Tibial artery (tissue), 4 donors: ENCODE data around the gene BTNL8.

ENCODE experiments used
- DNase-seq, 2 donors: peaks; one replicate each; pipeline ENCODE4 v3.0.0-alpha.2; 2019
- H3K27ac ChIP-seq, 2 donors: fragments of 200-600 bp; sonication (generic) in 1 of 2; 1 replicate in 1 of 2; 2 replicates in 1 of 2; pipeline ENCODE4 v1.5.1; 2018 to 2019; ENCODE audit warnings: mild to moderate bottlenecking in 1 of 2
- H3K27me3 ChIP-seq, 2 donors: fragments of 200-600 bp; sonication (generic) in 1 of 2; one replicate each; pipeline versions ENCODE4 v1.5.1 to v1.6.0; 2016 to 2019
- H3K36me3 ChIP-seq, 3 donors: fragments of 200-600 bp; sonication (generic) in 2 of 3; one replicate each; pipeline ENCODE4 v1.5.1; 2016 to 2019; ENCODE audit warnings: mild to moderate bottlenecking in 2 of 3
- H3K4me1 ChIP-seq, 4 donors: fragments of 200-600 bp; sonication (generic) in 2 of 4; 1 replicate in 3 of 4; 2 replicates in 1 of 4; pipeline ENCODE4 v1.5.1; 2016 to 2019
- H3K4me3 ChIP-seq, 2 donors: fragments of 200-600 bp; sonication (generic) in 1 of 2; 1 replicate in 1 of 2; 2 replicates in 1 of 2; pipeline ENCODE4 v1.5.1; 2018 to 2019; ENCODE audit warnings: mild to moderate bottlenecking in 2 of 2
- H3K9me3 ChIP-seq, 3 donors: fragments of 200-600 bp; sonication (generic) in 1 of 3; one replicate each; pipeline ENCODE4 v1.5.1; 2016 to 2019
- intact Hi-C: fragments of 100-400 bp; cut with DNase I; formaldehyde crosslinking; loops from one replicate; pipeline ENCODE4 v1.15.0; 2023; ENCODE audit warnings: low total_unique reads
- TF ChIP-seq, protein P1 (sequence below), 2 experiments: fragments of 200-600 bp in 1 of 2; fragments of 450-650 bp in 1 of 2; IDR thresholded peaks; one replicate each; pipeline ENCODE4 v1.5.1; 2017 to 2019; ENCODE audit warnings: antibody characterized with exemption in 2 of 2, mild to moderate bottlenecking in 1 of 2, moderate library complexity in 1 of 2

BTNL8 gene

DNA sequence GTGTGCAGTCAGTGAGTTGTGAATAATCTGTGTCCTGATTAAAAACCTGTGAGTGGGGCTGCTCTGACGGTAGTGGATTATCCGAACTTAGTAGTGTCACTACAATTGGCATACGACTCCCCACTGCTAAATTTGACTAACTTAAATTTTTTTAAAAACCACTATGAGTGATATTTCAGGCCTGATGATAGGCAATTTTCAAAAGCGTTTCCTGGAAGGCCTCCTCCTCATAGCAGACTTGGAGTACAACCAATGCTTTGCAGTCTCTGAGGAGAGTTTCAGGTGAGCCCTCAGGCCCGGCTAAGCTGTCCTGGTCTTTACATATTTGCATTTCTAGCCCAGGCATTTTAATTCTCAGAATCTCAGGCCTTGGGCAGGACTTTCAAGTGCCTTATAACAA, 10.8 kb downstream of the BTNL8 start:
- Histone ChIP-seq H3K9me3 (no peaks in the 10 kb centered on the region), H3K4me1 (no peaks in the 10 kb centered on the region), H3K36me3 (no peaks in the 10 kb centered on the region), H3K27ac (no peak overlapping the region), H3K4me3 (no peak overlapping the region), H3K27me3 (no peaks in the 10 kb centered on the region)
- no peak for DNase-seq
- intact Hi-C loops, result no loop called here
- TF ChIP-seq, protein P1, sequence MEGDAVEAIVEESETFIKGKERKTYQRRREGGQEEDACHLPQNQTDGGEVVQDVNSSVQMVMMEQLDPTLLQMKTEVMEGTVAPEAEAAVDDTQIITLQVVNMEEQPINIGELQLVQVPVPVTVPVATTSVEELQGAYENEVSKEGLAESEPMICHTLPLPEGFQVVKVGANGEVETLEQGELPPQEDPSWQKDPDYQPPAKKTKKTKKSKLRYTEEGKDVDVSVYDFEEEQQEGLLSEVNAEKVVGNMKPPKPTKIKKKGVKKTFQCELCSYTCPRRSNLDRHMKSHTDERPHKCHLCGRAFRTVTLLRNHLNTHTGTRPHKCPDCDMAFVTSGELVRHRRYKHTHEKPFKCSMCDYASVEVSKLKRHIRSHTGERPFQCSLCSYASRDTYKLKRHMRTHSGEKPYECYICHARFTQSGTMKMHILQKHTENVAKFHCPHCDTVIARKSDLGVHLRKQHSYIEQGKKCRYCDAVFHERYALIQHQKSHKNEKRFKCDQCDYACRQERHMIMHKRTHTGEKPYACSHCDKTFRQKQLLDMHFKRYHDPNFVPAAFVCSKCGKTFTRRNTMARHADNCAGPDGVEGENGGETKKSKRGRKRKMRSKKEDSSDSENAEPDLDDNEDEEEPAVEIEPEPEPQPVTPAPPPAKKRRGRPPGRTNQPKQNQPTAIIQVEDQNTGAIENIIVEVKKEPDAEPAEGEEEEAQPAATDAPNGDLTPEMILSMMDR (IDR thresholded peaks at IDR 0.05), result no peak

DNA sequence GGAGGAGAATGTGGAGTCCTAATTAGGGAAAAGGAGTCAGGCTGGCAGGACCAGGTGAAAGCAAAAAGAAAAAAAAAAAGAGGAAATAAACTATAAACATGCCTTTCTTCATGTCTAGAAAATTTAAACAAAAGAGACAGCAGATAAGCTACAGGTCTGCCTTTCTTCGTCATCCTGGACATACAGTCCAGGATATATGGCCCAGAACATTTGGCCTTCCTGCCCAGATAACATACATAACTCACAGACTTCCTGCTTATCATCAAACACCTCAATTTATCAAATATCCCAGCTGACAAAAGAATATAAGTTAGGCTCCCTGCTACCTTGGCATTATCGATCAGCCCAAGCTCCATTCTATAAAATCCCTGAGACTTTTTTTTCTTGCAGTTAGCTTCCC, 11.2 kb downstream of the BTNL8 start:
- intact Hi-C loops, result no loop called here
- no peaks in the 10 kb centered on the region for H3K9me3 ChIP-seq
- TF ChIP-seq, protein P1 (IDR thresholded peaks at IDR 0.05), result no peak
- H3K27ac ChIP-seq, result no peak overlapping the region
- no peaks in the 10 kb centered on the region for H3K27me3 ChIP-seq
- no peak overlapping the region for H3K4me3 ChIP-seq
- no peaks in the 10 kb centered on the region for H3K36me3 ChIP-seq
- no peaks in the 10 kb centered on the region for H3K4me1 ChIP-seq
- DNase-seq, result no peak

DNA sequence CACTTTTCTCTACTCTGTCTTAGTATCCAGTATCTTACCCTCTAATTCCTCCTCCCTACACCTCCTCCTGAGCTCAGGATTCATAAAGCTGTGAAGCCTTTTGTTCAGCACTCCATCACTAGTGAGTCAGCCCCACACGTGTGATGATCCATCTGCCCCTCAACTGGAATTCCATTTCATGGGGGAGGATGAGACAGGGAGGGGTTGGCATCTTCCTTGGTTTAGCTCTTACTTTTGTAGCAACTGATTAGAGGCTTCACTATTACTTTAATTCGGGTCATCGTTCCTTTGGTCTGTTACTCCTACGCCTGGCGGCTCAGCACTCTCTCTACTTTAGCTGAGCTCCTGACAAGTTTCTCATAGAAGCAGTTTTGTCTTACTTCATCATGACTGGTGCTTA, 11.8 kb downstream of the BTNL8 start:
- intact Hi-C loops, result no loop called here
- Histone ChIP-seq H3K4me3 (no peak overlapping the region), H3K27ac (no peak overlapping the region), H3K27me3 (no peaks in the 10 kb centered on the region), H3K4me1 (no peaks in the 10 kb centered on the region), H3K36me3 (no peaks in the 10 kb centered on the region), H3K9me3 (no peaks in the 10 kb centered on the region)
- TF ChIP-seq, protein P1 (IDR thresholded peaks at IDR 0.05), result no peak
- no peak for DNase-seq

DNA sequence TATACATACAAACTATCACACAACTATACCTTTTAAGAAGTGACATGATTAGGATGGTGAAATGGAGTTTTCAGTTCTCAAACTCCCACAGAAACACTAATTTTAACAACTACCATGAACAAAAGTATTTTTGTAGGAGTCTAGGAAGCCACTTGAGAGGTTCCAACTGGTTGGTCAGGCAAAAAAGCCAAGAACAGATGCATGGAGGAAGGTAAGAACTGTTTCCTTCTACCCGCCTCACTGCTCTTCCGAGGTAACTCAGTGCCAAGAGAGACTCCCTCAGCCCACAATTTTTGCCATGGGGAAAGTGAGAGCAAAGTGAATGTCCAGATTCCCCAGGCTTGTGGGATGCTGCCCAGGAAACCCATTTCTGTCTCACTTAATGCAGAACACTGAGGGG, 15.7 kb downstream of the BTNL8 start:
- no peaks in the 10 kb centered on the region for H3K4me1 ChIP-seq
- H3K4me3 ChIP-seq, result no peak overlapping the region
- H3K27me3 ChIP-seq, result no peaks in the 10 kb centered on the region
- intact Hi-C loops, result no loop called here
- TF ChIP-seq, protein P1 (IDR thresholded peaks at IDR 0.05), result no peak
- DNase-seq, result no peak
- no peaks in the 10 kb centered on the region for H3K36me3 ChIP-seq
- no peak overlapping the region for H3K27ac ChIP-seq
- H3K9me3 ChIP-seq, result no peaks in the 10 kb centered on the region

DNA sequence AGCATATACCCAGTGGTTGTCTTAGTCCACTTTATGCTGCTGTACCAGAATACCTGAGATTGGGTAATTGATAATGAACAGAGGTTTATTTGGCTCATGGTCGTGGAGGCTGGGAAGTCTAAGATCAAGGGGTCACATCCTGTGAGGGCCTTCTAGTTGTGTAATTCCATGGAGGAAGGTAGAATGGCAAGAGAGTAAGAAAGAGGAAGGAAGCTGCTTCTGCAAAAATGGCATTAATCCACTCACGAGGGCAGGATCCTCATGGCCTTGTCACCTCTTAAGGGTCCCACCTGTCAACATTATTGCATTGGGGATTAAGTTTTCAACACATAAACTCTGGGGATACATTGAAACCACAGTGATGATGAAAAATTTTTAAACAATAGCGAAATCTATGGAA, 17.0 kb downstream of the BTNL8 start:
- Histone ChIP-seq H3K4me3 (no peak overlapping the region), H3K27me3 (no peaks in the 10 kb centered on the region), H3K36me3 (no peaks in the 10 kb centered on the region), H3K27ac (no peak overlapping the region), H3K4me1 (no peaks in the 10 kb centered on the region), H3K9me3 (no peaks in the 10 kb centered on the region)
- intact Hi-C loops, result no loop called here
- TF ChIP-seq, protein P1 (IDR thresholded peaks at IDR 0.05), result no peak
- DNase-seq, result no peak

DNA sequence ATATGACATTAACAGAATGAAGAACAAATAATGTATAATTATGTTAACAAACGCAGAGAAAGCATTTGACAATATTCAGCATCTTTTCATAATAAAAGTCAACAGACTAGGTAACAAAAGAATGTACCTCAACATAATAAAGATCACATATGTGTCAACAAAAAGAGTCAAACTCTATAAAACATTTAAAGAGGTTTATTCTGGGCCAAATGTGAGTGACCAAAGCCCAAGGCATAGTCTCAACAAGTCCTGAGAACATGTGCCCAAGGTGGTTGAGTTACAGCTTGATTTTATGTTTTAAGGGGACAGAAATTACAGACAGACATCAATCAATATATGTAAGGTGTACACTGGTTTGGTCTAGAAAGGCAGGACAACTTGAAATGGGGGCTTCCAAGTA, 19.4 kb downstream of the BTNL8 start:
- H3K27me3 ChIP-seq, result no peaks in the 10 kb centered on the region
- intact Hi-C loops, result no loop called here
- no peak for DNase-seq

More for the DNA sequence above, 19.4 kb downstream of the BTNL8 start:
- Histone ChIP-seq H3K27ac (no peak overlapping the region), H3K9me3 (peaks cover 0 to 11% (median 3%) of the 10 kb centered on the region in 3 donors), H3K4me1 (no peaks in the 10 kb centered on the region), H3K4me3 (no peak overlapping the region), H3K36me3 (no peaks in the 10 kb centered on the region)
- TF ChIP-seq, protein P1 (IDR thresholded peaks at IDR 0.05), result no peak
